IMR-90 (cell line): ENCODE data around the gene SLIT3. TPM values are rescaled to one million over a fixed set of nuclear protein-coding genes. Genes with fewer than 3 reads are reported as not detected.

ENCODE experiments used
- ATAC-seq: fragments of 200-7000 bp; cut with Tn5 transposase; 2 replicates; pipeline ENCODE4 v1.9.1; 2020; ENCODE audit warnings: low read depth, mild to moderate bottlenecking, moderate library complexity
- BruUV-seq: library from RNA; stranded (reverse); fragments of 400-500 nt; replicated peaks from 2 replicates; lab custom pipeline; 2021; lab: Mats Ljungman, UMichigan
- CTCF ChIA-PET: fragments of 300-600 bp; formaldehyde crosslinking; extraction: SDS; loops from one replicate; lab custom pipeline; 2021; ENCODE audit warnings: antibody characterized with exemption; lab: Yijun Ruan, JAX
- POLR2A ChIA-PET: fragments of 300-600 bp; sonication (Branson Sonifier 250); formaldehyde crosslinking; loops from one replicate; lab custom pipeline; 2022; ENCODE audit warnings: antibody characterized with exemption; ENCODE audit not compliant: unreplicated experiment; lab: Charles Lee
- DNase-seq: peaks from one replicate; pipeline ENCODE4 v3.0.0; 2013
- H2AFZ ChIP-seq: replicated peaks from 2 replicates; pipeline ENCODE3; 2013; ENCODE audit warnings: low read length, mild to moderate bottlenecking; ENCODE audit not compliant: poor library complexity
- H2AK5ac ChIP-seq: 2 replicates; pipeline ENCODE4 v1.6.1; 2013; ENCODE audit warnings: low read depth, low read length, inconsistent platforms
- H2AK9ac ChIP-seq: replicated peaks from 2 replicates; pipeline ENCODE3; 2013; ENCODE audit warnings: mild to moderate bottlenecking, low read depth, low read length, moderate library complexity; ENCODE audit not compliant: poor library complexity
- H2BK120ac ChIP-seq: 2 replicates; pipeline ENCODE4 v1.6.1; 2013; ENCODE audit warnings: low read depth, low read length, inconsistent platforms
- H2BK15ac ChIP-seq: 3 replicates; pipeline ENCODE4 v1.6.1; 2013; ENCODE audit warnings: low read depth, low read length, inconsistent platforms
- H2BK20ac ChIP-seq: 2 replicates; pipeline ENCODE4 v1.6.1; 2013; ENCODE audit warnings: low read depth, mild to moderate bottlenecking, inconsistent platforms, low read length, moderate library complexity
- H2BK5ac ChIP-seq: 2 replicates; pipeline ENCODE4 v1.6.1; 2013; ENCODE audit warnings: mild to moderate bottlenecking, low read depth, low read length, inconsistent platforms; ENCODE audit not compliant: poor library complexity, severe bottlenecking
- H3K14ac ChIP-seq: replicated peaks from 2 replicates; pipeline ENCODE4 v1.6.1; 2013; ENCODE audit warnings: low read depth, low read length, inconsistent platforms
- H3K18ac ChIP-seq: 2 replicates; pipeline ENCODE4 v1.6.1; 2013; ENCODE audit warnings: low read depth, low read length, control low read depth
- H3K23ac ChIP-seq: 2 replicates; pipeline ENCODE4 v1.6.1; 2013; ENCODE audit warnings: low read depth, low read length, inconsistent platforms
- H3K27ac ChIP-seq: 2 replicates; pipeline ENCODE4 v1.5.1; 2013; ENCODE audit warnings: mild to moderate bottlenecking, control low read depth, low read length; ENCODE audit not compliant: insufficient read depth
- H3K27me3 ChIP-seq: 2 replicates; pipeline ENCODE4 v1.6.1; 2013; ENCODE audit warnings: low read length; ENCODE audit not compliant: control insufficient read depth, insufficient read depth
- H3K36me3 ChIP-seq: 2 replicates; pipeline ENCODE4 v1.6.1; 2013; ENCODE audit warnings: low read length, mixed read lengths; ENCODE audit not compliant: control insufficient read depth, insufficient read depth
- H3K4ac ChIP-seq: 2 replicates; pipeline ENCODE4 v1.6.1; 2013; ENCODE audit warnings: low read depth, low read length, inconsistent platforms
- H3K4me1 ChIP-seq: 2 replicates; pipeline ENCODE4 v1.6.1; 2013; ENCODE audit warnings: low read length, mixed read lengths; ENCODE audit not compliant: control insufficient read depth, insufficient read depth
- H3K4me2 ChIP-seq: 2 replicates; pipeline ENCODE4 v1.6.1; 2013; ENCODE audit warnings: low read depth, mild to moderate bottlenecking, control low read depth, low read length, moderate library complexity
- H3K4me3 ChIP-seq: 2 replicates; pipeline ENCODE4 v1.5.1; 2013; ENCODE audit warnings: low read depth, mild to moderate bottlenecking, control low read depth, low read length, moderate library complexity; ENCODE audit not compliant: insufficient read depth
- H3K56ac ChIP-seq: 2 replicates; pipeline ENCODE4 v1.6.1; 2013; ENCODE audit warnings: low read length, inconsistent platforms; ENCODE audit not compliant: insufficient read depth; ENCODE audit errors: extremely low read depth
- H3K79me1 ChIP-seq, 2 experiments: 2 replicates each; pipeline ENCODE4 v1.6.1; 2013; ENCODE audit warnings: low read length in 2 of 2, inconsistent platforms in 1 of 2, low read depth in 1 of 2
- H3K9ac ChIP-seq: 2 replicates; pipeline ENCODE4 v1.6.1; 2013; ENCODE audit warnings: low read depth, low read length, control low read depth
- H3K9me1 ChIP-seq: 2 replicates; pipeline ENCODE4 v1.6.1; 2013; ENCODE audit warnings: low read length, inconsistent platforms; ENCODE audit not compliant: insufficient read depth
- H3K9me3 ChIP-seq: 2 replicates; pipeline ENCODE4 v1.6.1; 2013; ENCODE audit warnings: low read length; ENCODE audit not compliant: control insufficient read depth, insufficient read depth
- H4K20me1 ChIP-seq: 2 replicates; pipeline ENCODE4 v1.6.1; 2013; ENCODE audit warnings: low read length, inconsistent platforms; ENCODE audit not compliant: insufficient read depth
- H4K5ac ChIP-seq: 2 replicates; pipeline ENCODE4 v1.6.1; 2013; ENCODE audit warnings: mild to moderate bottlenecking, low read depth, low read length, control low read depth
- H4K8ac ChIP-seq, 2 experiments: 2 replicates each; pipeline ENCODE4 v1.6.1; 2013; ENCODE audit warnings: low read depth in 2 of 2, low read length in 2 of 2, control low read depth in 1 of 2, inconsistent platforms in 1 of 2
- H4K91ac ChIP-seq: 2 replicates; pipeline ENCODE4 v1.6.1; 2013; ENCODE audit warnings: low read depth, low read length, inconsistent platforms; ENCODE audit not compliant: insufficient read depth
- CHD1 ChIP-seq: IDR thresholded peaks from 2 replicates; pipeline ENCODE4 v1.6.1; 2012; ENCODE audit warnings: low read depth, low read length, improper control_type of control experiment
- MAZ ChIP-seq: IDR thresholded peaks from 2 replicates; pipeline ENCODE4 v1.6.1; 2012; ENCODE audit warnings: low read depth, mild to moderate bottlenecking, low read length, improper control_type of control experiment, moderate library complexity, borderline replicate concordance
- MXI1 ChIP-seq: IDR thresholded peaks from 2 replicates; pipeline ENCODE4 v1.6.1; 2012; ENCODE audit warnings: low read depth, mild to moderate bottlenecking, low read length, moderate library complexity, borderline replicate concordance
- RFX5 ChIP-seq: IDR thresholded peaks from 2 replicates; pipeline ENCODE4 v1.8.0; 2012; ENCODE audit warnings: low read depth, mild to moderate bottlenecking, low read length, moderate library complexity
- WGBS, 2 experiments: methylation state at CpG; one replicate each; pipeline versions ENCODE4 v1.1.5 to v1.1.7; 2013; ENCODE audit warnings: missing lambda C conversion rate in 2 of 2; ENCODE audit not compliant: insufficient read length in 1 of 2; ENCODE audit errors: extremely low coverage in 2 of 2; 5-methylcytosine and 5-hydroxymethylcytosine counted together
- dilution Hi-C: fragments of 300-500 bp; cut with HindIII; formaldehyde crosslinking; loops from one replicate; pipeline ENCODE4 v1.14.3; 2018; ENCODE audit warnings: low sequenced_read_pairs; ENCODE audit not compliant: unreplicated experiment
- in situ Hi-C: fragments of 300-500 bp; cut with MboI; formaldehyde crosslinking; loops from 3 replicates; pipeline ENCODE4 v1.14.3; 2019; ENCODE audit warnings: low sequenced_read_pairs, inconsistent platforms, mixed read lengths
- intact Hi-C: fragments of 100-400 bp; cut with micrococcal nuclease; formaldehyde crosslinking; loops from 2 replicates; pipeline ENCODE4 v1.10.0; 2022
- polyA plus RNA-seq, 3 experiments: library from polyadenylated mRNA; depleted of rRNA; stranded (reverse); fragments of >200 nt; gene quantifications; 2 replicates each; pipeline ENCODE4 v1.2.3, GENCODE V29; 2012; ENCODE audit warnings: low replicate concordance in 1 of 3
- total RNA-seq: library from RNA; depleted of rRNA; stranded (reverse); fragments of >200 nt; gene quantifications from 2 replicates; pipeline ENCODE4 v1.2.3, GENCODE V29; 2012
- TF ChIP-seq, protein P1 (sequence below): fragments of 150-350 bp; IDR thresholded peaks from 2 replicates; pipeline ENCODE4 v1.6.1; 2017; ENCODE audit warnings: mild to moderate bottlenecking, antibody characterized with exemption, low read length, low read depth

The SLIT3 gene
- total and polyA plus RNA-seq, 2 of the 4 experiments (the other 2 are of a cell fraction) = 0.18 to 0.50 TPM

DNA sequence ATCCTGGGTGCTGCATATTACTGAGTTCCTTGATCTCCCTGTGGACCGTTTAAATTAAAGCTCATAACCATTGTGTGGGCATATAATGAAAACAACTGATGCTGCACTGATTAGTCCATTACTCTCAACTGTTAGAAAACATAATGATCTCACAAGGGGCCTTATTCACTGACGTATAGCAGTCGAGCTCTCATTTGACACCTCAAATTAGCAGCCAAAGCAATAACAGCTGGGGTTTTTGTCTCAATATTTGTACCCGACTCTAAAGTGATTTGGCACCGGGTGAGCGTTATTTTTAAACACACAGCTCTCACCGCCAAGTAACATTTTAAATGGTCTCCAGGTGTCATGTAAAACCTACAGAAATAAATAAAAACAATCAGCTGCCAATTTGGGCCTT is 469.6 kb downstream of the SLIT3 start:
- Histone ChIP-seq H2AFZ (no peak overlapping the region), H3K4ac (no peak overlapping the region), H3K9me1 (no peaks in the 10 kb centered on the region), H3K79me1 (no peaks in the 10 kb centered on the region), H3K18ac (no peak overlapping the region), H2BK120ac (no peak overlapping the region), H3K27ac (no peak overlapping the region), H3K4me3 (no peak overlapping the region), H2BK20ac (no peak overlapping the region), H3K9ac (no peak overlapping the region), H4K5ac (no peak overlapping the region), H3K56ac (no peak overlapping the region), H2BK15ac (no peak overlapping the region), H3K4me1 (no peaks in the 10 kb centered on the region), H4K8ac (no peak overlapping the region), H3K14ac (no peak overlapping the region), H3K9me3 (no peaks in the 10 kb centered on the region), H3K4me2 (no peak overlapping the region), H4K20me1 (no peaks in the 10 kb centered on the region), H3K27me3 (no peaks in the 10 kb centered on the region), H4K91ac (no peak overlapping the region), H3K36me3 (no peaks in the 10 kb centered on the region), H3K23ac (no peak overlapping the region), H2BK5ac (no peak overlapping the region), H2AK5ac (no peak overlapping the region), H2AK9ac (no peak overlapping the region)
- intact Hi-C loops (no loop called here), in situ Hi-C loops (no loop called here), dilution Hi-C loops (no loop called here)
- CTCF ChIA-PET = no interaction called here
- no TSS peak for BruUV-seq
- DNase-seq = no peak
- TF ChIP-seq RFX5 (no peak), MAZ (no peak), CHD1 (no peak), MXI1 (no peak)
- TF ChIP-seq, protein P1, sequence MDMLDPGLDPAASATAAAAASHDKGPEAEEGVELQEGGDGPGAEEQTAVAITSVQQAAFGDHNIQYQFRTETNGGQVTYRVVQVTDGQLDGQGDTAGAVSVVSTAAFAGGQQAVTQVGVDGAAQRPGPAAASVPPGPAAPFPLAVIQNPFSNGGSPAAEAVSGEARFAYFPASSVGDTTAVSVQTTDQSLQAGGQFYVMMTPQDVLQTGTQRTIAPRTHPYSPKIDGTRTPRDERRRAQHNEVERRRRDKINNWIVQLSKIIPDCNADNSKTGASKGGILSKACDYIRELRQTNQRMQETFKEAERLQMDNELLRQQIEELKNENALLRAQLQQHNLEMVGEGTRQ = no peak
- no peak for ATAC-seq
- POLR2A ChIA-PET = no interaction called here
- WGBS, 2 experiments = no CpG with 5 or more reads among the region's 7 CpGs
